NOMO-1 treated with dmso at 0.1 percent for 144 hours (cell line): ENCODE measurements around the gene NPC1.
"Not testable (repeated sequence)": the region's sequence is repeated elsewhere in the genome, so short reads cannot be mapped to it uniquely, and the experiment has no call there.

Experiments
- DNase-seq: peaks from one replicate; lab custom pipeline; 2025; ENCODE audit not compliant: unreplicated experiment; lab: John Stamatoyannopoulos, UW

NPC1 gene

GRCh38 chr18:23494992-23495391 is 91.3 kb downstream of the NPC1 start:
- DNase-seq, result no peak

GRCh38 chr18:23493654-23494053 is 92.7 kb downstream of the NPC1 start:
- no peak for DNase-seq

DNA sequence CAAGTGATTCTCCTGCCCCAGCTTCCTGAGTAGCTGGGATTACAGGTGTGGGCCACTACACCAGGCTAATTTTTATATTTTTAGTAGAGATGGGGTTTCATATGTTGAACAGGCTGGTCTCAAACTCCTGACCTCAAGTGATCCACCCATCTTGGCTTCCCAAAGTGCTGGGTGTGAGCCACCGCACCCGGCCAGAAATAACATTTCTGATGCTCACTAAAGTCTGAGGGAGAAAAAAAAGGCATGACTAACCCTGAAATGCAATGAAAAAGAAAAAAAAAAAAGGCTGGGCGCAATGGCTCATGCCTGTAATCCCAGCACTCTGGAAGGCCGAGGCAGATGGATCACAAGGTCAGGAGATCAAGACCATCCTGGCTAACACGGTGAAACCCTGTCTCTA is 96.7 kb downstream of the NPC1 start:
- not testable (repeated sequence) for DNase-seq

DNA sequence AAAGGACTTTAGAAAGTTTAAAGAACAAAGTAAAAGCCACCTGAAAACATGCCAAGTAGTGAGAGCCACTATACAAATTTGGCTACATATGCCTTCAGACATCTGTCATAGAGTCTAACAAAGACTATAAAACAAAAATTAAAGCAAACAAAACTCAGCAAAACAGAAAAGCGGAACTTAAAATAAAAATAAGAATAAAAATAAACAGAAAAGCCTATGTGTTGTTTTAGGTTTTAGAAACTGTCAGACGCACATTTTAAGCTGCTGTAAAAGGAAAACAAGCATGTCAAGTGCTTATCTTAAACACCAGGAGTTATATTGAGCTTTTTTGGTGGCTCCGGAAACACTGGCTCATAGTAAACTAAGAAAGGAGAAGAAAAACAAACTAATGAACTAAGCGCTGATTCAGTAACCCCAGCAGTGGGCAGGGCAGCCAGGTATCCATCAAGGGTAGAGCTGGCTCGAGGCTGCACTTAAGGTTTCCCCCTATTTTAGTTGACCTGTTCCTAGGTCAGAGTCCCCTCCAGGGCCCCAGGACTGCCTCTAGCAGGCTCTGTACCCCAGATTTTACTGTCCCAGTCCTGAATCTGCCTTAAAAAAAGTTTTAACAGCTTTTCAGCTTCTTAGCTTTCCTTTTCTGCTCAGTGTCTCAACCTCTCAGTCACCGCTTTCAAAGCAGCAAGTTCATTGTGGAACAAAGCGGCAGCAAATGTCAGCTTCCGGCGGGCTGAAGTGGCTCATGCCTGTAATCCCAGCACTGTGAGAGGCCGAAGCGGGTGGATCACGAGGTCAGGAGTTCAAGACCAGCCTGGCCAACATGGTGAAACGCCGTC is 98.4 kb downstream of the NPC1 start:
- no peak for DNase-seq

- DNase-seq, result no peak
These were observed 100.9 kb downstream of the NPC1 start for GRCh38 chr18:23485386-23485785.

GRCh38 chr18:23484561-23485182 is 101.6 kb downstream of the NPC1 start:
- DNase-seq, result no peak
